ENCODE results near the gene OR1E2.
"Not testable (repeated sequence)": the region's sequence is repeated elsewhere in the genome, so short reads cannot be mapped to it uniquely, and the experiment has no call there.

The OR1E2 gene

DNA sequence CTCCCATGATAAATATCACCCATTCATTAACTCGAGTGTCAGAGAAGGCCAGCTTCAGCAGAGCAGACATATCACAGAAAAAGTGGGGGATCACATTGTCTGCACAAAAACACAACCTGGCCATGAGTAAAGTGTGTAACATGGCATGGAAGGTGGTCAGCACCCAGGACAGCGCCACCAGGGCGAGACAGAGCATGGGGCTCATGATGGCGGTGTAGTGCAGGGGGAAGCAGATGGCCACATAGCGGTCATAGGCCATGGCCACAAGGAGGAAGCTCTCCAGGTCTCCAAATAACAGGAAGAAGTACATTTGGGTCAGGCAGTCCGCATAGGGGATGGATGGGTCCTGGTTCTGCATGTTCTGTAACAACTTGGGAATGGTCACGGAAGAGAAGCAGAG is 35.8 kb downstream of the OR1E2 start:
- not testable (repeated sequence) for DNase-seq (ENCODE audit: low read depth in 2 of 2)

- DNase-seq (ENCODE audit: low read depth in 2 of 2): no peak
Observed at GRCh38 chr17:3389791-3390190, 43.9 kb downstream of the OR1E2 start.

- DNase-seq (ENCODE audit: low read depth in 2 of 2): peak in 1 of 2 donors; percentile 12
Observed at GRCh38 chr17:3385869-3386816, 47.5 kb downstream of the OR1E2 start, which contains the start of gene OR3A2. TSS of gene OR3A2 (minus strand) at chr17:3386308.
